Stimulated activated CD4-positive, alpha-beta T cell treated with anti-CD3 and anti-CD28 coated beads, Interleukin-1b, Interleukin-23, amount 100 ng/mL, for 24 hours (primary cell): ENCODE measurements around the gene ERICH6.
"Not testable (repeated sequence)": the region's sequence is repeated elsewhere in the genome, so short reads cannot be mapped to it uniquely, and the experiment has no call there.

Experiments
- DNase-seq, 4 experiments: peaks; one replicate each; pipeline ENCODE4 v3.0.0-alpha.2; 2020; ENCODE audit warnings: low read depth in 4 of 4, low spot score in 1 of 4

Gene ERICH6

GRCh38 chr3:150682824-150683223, 20.9 kb downstream of the ERICH6 start:
- DNase-seq: no peak

GRCh38 chr3:150682279-150682678, 21.4 kb downstream of the ERICH6 start:
- no peak for DNase-seq

- no peak for DNase-seq
These were observed 22.7 kb downstream of the ERICH6 start for GRCh38 chr3:150681057-150681456.

DNA sequence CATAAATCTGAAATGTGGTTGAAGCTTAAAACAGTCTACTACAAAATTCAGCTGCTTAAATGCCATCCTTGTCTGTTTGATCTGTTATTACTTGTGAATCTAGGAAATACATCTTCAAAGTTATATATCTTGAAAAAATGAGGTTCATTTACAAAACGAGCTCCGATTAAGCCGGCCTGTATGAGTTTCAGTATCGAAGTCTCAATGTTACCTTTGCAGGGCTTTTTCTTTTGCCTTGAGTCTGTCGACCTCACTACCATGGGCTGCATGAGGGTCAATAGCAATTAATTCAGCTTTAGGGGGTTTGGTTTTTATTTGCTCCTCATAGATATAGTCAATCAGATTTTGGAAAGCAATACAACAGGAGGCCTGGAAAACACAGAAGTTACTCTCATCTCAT, 23.2 kb downstream of the ERICH6 start:
- DNase-seq: no peak

DNA sequence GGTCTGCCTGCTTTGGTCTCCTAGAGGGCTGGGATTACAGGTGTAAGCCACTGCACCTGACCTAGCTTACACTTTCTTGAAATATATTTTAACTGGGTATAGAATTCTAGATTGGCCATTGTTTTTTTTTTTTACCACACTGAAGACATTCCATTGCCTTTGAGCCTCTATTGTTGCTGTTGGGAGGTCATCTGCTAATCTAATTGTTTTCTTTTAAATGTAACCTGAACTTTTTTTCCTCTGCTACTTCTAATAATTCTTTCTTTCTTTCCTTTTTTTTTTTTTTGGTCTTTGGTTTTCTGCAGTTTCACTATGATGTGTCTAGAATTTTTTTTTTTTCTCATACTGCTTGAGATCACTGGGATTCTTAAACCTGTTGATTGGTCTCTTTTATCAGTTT, 28.1 kb downstream of the ERICH6 start:
- no peak for DNase-seq

DNA sequence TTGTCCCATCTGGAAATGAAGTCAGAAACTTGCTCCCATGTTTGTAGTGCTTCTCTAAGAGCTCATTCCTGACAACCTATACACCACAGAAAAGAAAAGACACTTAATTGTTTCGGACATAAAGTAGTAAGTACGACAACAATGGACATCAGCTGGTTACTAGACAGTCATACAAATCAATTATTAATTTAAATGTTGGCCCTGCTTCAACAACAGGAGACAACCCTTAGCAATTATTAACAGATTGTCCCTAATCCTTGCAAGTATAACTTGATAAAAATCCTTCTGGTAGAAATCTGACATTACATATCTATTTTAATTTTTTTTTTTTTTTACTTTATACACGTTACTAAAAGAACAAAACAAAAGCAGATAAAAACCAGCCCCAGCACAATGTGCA, 29.8 kb downstream of the ERICH6 start:
- DNase-seq: no peak

- DNase-seq: no peak
These were observed 37.6 kb downstream of the ERICH6 start for GRCh38 chr3:150666167-150666566.

DNA sequence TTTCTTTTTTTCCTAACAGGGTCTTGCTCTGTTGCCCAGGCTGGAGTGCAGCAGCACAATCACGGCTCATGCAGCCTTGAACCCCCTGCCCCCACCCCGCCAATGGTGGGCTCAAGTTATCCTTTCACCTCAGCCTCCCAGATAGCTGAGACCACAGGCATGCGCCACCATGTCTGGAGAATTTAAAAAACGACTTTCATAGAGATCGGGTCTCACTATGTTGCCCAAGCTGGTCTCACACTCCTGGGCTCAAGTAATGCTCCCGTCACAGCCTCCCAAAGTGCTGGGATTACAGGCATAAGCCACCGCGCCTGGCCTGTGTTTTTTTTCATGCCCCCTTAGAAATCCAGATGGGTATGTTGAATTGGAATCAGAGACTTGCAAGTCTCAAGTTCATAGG, 40.3 kb downstream of the ERICH6 start:
- no peak for DNase-seq

DNA sequence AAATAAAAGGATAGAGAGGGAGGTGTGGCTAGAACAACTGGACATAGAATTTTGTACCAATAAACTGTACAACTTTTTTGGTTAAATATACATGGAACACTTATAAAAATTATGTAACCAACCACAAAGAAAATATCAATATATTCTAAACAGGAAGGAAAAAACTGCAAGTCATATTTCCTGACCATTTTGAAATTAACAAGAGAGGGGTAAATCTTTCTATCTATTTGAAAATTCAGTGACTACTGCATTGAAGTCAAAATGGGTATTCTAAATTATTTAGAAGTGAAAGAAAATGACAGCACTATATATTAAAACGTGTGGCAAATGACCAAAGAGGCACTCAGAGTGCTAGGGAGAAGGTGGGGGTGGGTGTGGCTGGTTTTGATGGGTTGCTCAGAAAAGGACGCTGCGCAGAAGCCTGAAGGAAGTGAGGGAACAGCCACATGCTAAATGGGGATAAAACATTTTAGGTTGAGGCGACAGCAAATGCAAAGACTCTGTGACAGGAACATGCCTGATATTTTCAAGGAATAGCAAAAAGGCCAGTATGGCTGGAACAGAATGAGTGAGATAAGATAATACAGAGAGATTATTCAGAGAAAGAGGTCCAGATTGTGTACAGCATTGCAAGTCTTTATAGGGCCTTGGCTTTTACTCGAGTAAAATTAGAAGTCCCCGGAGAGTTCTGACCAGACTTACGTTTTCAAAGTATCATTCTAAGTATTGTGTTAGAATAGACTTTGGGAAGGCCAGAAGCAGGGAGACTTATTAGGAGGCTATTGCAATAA, 41.1 kb downstream of the ERICH6 start:
- no peak for DNase-seq

GRCh38 chr3:150656316-150656715, 47.4 kb downstream of the ERICH6 start:
- no peak for DNase-seq

DNA sequence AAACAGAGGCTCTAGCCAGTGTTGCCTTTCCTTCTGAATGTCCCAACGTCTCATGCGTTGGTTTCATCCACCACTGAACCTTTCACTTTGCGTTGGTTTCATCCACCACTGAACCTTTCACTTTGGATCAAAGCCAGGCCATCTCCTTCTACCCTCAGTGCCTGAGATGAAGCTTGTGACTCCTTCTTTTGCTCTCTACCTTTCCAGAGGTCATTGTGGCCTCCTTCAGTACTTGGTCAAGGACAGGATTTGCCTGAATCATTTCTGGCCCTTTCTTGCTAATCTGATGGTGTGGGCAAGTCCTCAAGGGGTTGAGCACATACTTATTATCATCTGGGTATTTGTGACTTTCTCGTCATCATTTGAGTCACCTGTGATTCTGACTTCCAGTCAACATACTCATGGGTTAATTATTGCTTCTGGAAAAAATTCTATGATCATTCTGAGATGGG, 50.6 kb downstream of the ERICH6 start:
- DNase-seq: no peak

- DNase-seq: no peak
These were observed 63.5 kb downstream of the ERICH6 start for GRCh38 chr3:150640256-150640655.

DNA sequence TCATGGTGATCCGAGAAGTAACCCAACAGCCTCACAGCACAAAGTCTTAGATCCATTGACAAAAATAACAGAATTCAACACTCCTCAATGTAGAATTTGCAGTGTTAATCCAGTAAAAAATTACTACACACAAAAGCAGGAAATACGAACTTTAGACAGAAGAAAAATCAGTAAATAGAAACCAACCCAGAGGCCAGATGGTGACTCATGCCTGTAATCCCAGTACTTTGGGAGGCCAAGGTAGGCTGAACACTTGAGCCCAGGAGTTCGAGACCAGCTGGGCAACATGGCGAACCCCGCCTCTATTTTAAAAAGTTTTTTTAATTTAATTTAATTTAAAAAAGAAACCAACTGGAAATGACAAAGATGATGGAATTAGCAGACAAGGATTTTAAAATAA, 64.5 kb downstream of the ERICH6 start:
- DNase-seq: no peak

DNA sequence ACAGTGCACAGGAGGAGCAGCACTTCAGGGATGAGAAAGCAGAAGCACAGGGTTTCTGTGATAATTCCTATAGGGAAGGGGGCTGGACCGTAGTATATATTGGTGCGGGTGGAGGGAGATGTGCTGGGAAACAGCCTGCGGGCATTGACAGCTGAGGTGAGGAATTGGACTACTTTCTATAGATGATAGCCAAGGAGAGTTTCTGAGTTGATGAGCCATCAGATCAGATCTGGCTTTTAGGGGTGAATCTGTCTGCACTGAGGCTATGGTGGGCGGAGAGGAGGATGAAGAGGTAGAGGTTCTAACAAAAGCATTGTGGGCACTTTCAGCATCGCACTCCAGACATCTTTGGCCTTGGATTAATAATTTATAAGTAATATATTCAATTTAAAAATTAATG, 67.5 kb downstream of the ERICH6 start:
- no peak for DNase-seq

- DNase-seq: no peak
These were observed 68.2 kb downstream of the ERICH6 start for GRCh38 chr3:150635526-150635925.

GRCh38 chr3:150635076-150635475, 68.6 kb downstream of the ERICH6 start:
- no peak for DNase-seq

GRCh38 chr3:150631515-150632221, 72.1 kb downstream of the ERICH6 start:
- DNase-seq: no peak

DNA sequence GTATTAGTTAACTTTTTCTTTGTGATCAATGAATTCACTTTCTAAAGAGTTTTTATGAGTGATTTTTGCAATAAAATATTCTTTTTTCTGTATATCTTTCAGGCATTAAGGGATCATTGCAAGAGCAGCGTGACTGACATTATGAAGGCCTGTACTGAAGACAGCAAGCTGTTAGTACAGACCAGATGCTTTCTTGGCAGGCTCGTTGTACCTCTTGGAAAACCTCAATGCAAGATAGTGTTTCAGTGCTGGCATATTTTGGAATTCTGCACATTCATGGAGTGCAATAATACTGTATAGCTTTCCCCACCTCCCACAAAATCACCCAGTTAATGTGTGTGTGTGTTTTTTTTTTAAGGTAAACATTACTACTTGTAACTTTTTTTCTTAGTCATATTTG, 76.2 kb downstream of the ERICH6 start:
- no peak for DNase-seq

GRCh38 chr3:150626148-150626930, 77.4 kb downstream of the ERICH6 start:
- no peak for DNase-seq

DNA sequence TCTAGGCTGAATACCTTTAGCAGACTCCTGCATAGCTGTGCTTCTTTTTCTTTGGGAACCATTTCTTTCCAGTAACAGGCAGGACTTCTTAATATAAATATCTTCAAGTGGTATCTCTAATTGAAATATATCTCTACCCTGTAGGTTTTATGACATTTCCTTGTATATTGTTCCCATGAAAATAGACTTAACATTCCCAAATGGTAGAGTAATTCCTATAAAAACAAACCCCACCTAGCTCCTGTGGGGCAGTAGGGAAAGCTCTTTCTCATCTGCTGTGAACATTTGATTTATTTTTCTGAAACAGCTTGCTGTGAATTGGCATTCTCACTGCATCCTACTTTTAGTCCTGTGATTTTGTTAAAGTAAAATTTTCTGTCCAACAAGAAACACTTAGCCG, 79.8 kb downstream of the ERICH6 start:
- no peak for DNase-seq

DNA sequence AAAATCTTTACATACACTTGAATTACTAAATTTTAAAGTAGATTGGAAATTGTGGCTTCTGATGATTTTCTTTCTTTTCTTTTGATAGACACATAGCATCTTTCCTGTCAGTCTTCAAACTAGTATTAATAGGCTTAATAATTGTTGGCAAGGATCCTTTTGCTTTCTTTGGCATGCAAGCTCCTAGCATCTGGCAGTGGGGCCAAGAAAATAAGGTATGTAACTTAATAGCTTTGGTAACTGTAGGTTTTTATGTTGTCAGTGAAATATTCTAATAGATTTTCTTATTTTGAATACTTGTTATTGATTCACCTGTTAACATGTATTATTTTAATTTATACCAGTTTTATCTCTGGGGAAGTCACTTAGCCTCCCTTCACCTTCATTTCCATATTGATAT, 80.8 kb downstream of the ERICH6 start:
- not testable (repeated sequence) for DNase-seq
